OCI-M2 (cell line): ENCODE measurements around the gene ZFYVE28.

Experiments used
- DNase-seq: peaks from one replicate; lab custom pipeline; 2025; ENCODE audit not compliant: unreplicated experiment; lab: John Stamatoyannopoulos, UW

ZFYVE28 gene

DNA sequence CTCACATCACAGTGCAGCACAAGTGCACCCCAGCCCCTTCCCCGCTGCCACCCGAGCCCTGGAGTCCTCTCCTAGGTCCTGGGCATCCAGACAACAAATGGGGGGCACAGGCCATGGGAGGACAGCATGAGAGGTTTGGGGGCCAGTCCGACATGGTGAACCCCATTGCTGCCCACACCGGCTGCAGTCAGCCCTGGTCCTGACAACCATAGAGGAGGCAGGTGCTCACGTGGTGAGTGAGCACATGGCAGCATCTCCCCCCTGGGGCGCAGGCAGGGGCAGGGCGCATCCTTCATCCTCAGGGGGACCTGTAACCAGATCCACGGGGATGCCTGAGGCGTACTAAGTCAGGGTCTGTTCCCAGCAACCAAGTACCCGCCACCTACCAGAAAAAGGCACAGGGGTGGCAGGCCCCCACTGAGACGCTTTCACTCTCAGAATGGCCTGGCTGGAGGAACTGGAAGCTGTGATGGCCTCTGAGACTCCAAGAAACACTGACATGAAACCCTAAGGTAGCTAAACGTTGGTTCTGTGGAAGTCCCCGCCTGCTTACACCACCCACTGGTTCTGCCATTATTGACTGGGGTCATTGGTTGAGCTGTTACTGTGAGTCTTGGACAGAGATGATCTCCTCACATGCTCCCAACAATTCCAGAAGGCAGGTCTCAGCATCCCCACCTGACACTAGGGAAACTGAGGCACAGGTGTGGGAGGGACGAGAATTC, 6.5 kb downstream of the ZFYVE28 start:
- DNase-seq = no peak

DNA sequence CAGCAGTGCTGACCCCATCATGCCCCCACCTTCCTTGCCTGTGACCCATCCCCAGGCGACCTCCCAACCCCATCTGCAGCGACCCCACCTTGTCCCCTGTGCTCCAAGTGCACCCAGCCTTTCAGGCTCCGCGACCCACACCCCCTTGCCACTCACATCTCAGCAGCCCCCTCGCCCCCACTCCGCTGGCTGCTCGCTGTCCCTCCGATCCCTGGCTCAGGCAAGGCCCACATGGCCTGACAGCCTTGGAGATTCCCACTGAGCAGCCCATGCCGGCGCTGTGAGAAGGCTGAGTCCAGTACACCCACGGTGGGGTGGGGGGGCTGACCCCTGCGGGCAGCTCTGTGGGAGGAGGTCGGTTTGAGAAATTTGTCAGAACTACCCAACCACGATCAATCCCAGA, 9.1 kb downstream of the ZFYVE28 start:
- no peak for DNase-seq

GRCh38 chr4:2408976-2409375, 9.5 kb downstream of the ZFYVE28 start:
- DNase-seq = no peak

- DNase-seq = no peak
These were observed 10.0 kb downstream of the ZFYVE28 start for GRCh38 chr4:2408401-2408958.

DNA sequence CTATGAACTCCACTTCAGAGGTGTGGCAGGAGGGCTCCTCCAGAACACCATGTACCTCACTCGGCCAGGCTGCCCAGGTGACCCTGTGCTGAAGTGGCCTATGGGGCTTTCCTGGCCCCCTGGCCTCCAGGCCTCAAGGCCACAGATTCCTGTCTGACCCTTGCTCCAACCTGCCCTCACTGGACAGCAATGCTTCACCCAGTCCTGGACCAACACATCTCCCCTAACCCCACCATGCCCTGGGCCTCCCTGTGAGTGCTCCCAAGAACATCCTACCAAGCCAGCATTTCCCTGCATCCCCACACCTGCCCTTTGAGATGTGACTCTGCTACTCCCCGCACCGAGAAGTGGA, 10.5 kb downstream of the ZFYVE28 start:
- no peak for DNase-seq

DNA sequence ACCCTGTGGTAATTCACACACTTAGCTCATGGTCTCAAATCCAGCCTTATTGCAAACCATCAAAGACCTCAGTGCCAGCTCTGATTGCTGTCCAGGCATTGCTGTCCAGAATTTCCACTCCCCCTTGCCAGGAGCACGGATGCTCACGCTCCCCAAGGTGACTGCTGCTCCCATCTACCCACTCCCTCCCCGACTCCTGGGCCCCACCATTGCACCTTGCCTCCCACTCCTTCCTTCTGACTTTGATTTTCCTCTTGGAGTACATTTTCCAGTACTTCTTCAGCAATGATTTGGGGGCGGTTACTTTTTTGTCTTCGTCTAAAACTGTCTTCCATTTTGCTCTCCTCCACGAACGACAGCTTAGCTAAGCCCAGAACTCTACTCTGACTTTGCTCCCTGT, 11.5 kb downstream of the ZFYVE28 start:
- DNase-seq = no peak

- DNase-seq = no peak
These were observed 12.0 kb downstream of the ZFYVE28 start for GRCh38 chr4:2406406-2406805.

- DNase-seq = no peak
These were observed 15.5 kb downstream of the ZFYVE28 start for GRCh38 chr4:2402941-2403340.

DNA sequence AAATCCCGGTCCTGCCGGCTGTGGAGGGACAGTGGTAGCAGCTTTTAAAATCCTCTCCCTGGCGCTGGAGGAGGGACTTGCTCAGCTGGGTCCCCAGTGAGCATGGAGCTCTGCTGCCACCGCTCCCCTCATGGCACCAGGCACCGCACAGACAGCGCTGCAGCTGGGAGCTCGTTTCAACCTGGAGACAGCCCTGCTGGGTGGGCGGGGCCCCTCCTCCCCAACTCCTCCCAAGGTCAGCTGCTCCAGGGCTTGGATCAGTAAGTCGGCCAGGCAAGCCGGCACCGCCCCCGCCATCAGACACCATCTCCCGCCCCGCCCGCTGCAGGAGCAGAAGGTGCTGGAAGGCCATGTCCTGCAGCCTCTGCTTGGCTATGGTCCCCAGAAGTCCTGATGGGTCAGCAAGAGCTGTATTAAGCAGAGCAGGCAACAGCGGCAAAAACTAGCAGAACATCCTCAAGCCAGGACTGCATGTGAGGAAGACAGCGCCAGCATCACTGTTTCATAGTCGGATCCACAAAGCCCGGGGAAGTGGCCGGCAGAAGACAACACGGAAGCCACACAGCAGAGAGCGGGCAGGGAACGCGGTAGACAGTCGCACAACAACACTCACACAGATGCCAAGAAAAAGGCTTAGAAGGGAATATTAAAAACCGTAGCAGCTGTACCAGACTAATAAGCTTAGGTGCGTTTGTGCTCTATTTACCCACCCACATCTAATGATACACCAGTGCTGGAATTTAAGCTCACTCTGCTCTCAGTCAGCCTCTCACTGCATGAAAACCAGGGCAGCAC, 16.2 kb downstream of the ZFYVE28 start:
- no peak for DNase-seq

DNA sequence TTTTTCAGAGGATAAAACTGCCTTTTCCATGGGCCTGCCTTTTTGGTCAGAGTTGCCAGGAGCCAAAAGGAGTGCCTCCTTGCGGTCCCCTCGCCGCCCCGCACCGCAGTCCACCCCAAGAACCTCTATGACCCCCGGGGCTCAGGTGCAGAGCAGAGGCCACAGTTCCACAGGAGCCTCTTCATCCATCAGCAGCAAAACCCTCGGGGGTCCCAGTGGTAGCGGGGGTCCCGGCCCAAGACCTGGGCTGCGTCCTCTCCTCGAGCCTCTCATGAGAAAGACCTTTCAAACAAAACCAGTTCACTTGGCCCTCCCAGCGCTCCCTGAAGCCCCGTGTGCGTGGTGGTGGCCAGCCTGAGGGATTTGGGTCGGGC, 16.8 kb downstream of the ZFYVE28 start:
- no peak for DNase-seq

DNA sequence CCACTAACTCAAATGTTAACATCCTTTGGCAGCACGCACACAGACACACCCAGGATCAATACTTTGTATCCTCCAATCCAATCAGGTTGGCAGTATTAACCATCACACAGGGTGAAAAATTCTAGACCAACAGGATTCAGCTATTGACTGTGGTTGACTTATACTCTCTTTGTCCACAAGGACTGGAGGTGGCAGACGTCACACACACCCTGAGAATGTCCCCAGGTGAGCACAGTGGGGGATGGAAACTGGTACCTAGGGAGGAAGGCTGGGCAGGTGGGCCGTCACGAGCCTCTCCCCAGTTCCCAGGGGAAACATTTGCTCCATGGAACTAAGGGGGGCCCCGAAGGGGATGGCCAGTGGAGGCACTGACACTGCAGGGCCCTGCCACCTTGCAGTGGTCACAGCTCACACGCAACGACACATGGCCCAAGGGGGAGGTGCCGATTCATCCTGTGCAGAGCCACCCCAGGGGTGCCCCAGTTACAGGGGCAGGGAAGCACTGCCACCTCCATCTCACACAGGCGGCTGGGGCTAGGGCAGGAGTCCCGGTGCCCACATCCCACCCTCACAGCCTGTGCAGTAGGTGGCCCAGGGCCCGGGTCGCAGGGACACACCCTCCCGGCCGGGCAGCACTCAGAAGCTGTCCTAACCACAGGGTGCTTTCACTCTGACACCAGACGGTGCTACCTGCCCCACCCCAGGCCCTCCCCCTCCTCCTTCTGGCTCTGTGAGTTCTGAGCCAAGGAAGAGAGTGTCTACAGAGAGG, 17.4 kb downstream of the ZFYVE28 start:
- DNase-seq = no peak

DNA sequence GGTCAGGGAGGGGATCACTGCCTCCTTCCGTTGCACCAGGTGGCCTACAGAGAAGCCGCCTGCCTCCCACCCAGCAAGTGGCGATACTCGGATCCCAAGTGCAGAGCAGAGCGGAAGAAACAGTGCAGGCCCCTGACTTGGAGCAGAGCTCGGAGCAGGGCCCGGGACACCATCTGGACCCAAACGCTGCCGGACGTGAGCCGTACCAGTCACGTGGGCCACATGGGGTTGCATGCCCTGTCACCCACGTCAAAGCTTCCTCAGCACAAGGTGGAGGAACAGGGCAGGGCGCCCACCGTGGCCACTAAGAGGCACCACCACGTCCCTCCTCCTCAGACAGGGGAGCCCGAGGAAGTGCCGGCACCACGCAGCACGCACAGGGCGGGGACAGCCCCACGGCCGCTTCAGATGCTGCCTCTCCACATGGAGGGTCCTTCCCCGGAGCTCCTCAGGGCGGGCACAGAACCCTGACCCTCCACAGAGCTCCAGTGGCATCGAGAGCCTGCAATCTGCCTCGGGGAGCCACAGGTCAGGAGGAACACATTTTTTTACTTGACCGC, 18.7 kb downstream of the ZFYVE28 start:
- DNase-seq = no peak

DNA sequence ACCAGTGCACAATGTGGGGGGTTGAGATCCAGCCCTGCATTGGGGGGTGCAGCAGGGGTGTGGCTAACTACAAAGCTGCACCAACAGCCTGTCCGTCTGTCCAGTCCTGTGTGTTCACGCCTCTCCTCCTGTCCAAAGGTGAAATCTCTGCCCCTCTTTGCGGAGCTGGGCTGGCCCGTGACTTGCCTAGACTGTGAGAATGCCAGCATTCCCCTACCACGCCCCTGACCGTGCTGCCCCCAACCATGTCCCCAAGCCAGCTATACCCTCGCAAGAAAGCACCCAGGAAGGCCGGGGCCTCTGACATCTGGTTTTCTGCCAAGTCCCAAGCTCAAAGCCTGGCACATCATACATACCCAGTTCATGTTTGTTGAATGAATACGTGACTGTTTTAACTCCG, 19.2 kb downstream of the ZFYVE28 start:
- no peak for DNase-seq

- no peak for DNase-seq
These were observed 20.7 kb downstream of the ZFYVE28 start for GRCh38 chr4:2397596-2398379.

DNA sequence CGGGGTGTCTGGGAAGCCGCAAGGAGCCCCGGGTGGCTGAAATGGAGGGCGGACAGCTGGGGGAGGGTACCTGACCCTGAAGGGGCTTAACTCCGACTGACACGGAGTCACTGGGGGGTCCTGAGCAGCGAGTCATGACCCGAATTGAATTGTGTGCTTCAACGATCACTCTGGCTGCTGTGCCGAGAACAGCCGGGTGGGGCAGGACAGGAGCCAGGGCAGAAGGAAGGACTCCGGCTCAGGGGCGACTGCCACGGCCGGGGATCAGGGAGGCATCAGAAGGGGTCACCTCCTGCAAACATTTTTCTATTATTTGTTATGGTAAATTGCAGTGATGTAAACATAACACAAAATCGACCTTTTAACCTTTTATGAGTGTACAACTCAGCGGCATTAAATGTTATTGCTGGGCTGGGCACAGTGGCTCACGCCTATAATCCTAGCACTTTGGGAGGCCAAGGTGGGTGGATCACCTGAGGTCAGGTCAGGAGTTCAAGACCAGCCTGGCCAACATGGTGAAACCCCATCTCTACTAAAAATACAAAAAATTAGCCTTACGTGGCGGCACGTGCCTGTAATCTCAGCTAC, 21.6 kb downstream of the ZFYVE28 start:
- no peak for DNase-seq

DNA sequence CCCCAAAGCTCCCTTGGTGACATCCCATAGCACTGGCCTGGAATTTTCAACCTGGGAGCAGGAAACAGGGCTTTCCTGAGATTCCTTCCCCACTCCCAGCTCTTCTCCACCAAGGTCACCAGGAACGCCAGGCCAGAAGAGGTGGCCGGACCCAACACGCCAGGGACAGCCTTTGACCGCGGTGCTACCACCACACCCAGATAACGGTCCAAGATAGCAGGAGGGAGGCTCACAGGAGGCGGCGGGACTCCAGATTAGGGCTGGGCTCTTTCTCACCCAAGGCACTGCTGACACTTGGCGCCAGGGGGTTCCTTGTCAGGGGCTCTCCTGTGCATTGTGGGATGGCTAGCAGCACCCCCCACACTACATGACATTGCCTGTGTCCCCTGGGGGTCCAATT, 22.9 kb downstream of the ZFYVE28 start:
- no peak for DNase-seq

DNA sequence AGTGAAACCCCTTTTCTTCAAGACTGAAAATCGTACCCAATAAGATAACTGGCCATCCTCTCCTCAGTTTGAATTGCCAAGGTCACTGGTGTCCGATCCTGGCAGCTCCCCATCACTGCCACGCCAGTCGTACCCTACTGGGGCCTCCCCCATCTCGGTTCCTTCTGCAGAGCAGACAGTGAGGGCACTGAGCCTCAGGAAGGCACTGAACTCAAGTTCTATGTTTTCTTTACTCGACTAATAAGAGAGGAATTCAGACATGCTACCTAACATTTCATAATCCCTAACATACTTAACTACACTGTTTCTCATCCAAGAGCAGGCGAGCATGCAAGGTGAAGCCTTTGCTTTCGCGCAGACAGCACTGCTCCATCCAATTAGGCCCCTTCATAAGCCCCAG, 23.4 kb downstream of the ZFYVE28 start:
- no peak for DNase-seq

GRCh38 chr4:2394528-2394927, 23.9 kb downstream of the ZFYVE28 start:
- no peak for DNase-seq

DNA sequence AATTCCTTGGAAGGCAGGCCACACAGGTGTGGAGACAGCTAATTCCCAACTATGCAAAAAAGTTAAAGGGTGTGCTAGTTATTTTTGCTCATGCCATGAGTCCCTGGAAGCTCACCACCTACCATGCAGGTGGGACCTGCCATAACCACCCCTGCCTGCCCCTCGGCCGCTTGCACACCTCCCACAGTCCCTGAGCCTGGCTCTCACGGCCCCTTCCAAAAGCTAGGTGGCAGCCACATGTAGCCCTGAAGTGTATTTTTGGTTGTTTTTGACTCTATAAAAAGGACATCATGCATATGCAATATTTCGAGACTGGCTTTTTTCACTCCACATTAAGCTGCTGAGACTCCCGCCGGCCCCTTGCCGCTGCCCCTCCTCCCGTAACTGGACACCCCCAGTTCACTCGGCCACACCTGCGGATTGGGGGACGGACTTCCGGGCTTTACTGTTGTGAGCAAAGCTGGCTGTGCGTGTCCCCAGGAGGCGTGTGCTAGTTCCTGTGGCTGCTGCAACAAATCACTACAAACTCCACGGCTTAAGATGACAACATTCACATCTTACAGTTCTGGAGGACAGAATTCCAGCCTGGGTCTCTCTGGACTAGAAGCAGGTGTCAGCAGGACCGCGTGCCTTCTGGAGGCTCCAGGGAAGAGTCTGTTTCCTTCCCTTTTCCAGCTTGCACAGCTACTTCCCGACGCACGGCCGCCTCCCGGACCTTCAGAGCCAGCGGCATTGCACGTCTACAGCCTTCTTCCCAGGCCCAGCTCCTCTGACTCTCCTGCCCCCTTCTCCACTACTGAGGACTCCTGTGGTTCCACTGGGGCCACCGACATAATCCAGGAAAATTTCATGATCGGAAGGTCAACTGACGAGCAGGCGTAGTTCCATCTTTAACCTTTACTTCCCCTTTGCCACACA, 24.8 kb downstream of the ZFYVE28 start:
- DNase-seq = no peak
